ENCODE measurements around the gene GRID1.

GRID1 gene

GRCh38 chr10:85888004-85888403, 478.6 kb downstream of the GRID1 start:
- no peak for TF ChIP-seq FOXP2 (optimal IDR thresholded peaks at IDR 0.05; ENCODE audit: control extremely low read depth, extremely low read length, insufficient read depth)
- no peak for TF ChIP-seq EZH2 (IDR thresholded peaks at IDR 0.05)
- TF ChIP-seq POLR2AphosphoS5 (IDR thresholded peaks at IDR 0.05; ENCODE audit: borderline replicate concordance, low read depth, low read length) = no peak
- Histone ChIP-seq H3K9me3 (ENCODE audit: low read depth, low read length) (no peaks in the 10 kb centered on the region), H3K36me3 (ENCODE audit: insufficient read depth, low read length) (no peaks in the 10 kb centered on the region), H3K9ac (ENCODE audit: insufficient read length) (no peak overlapping the region), H3K27ac (no peak overlapping the region), H3K4me3 (no peak overlapping the region)
- DNase-seq (ENCODE audit: low read depth, low spot score) = no peak

GRCh38 chr10:85874208-85874607, 492.4 kb downstream of the GRID1 start:
- Histone ChIP-seq H3K9me3 (ENCODE audit: low read depth, low read length) (no peaks in the 10 kb centered on the region), H3K4me3 (no peak overlapping the region), H3K36me3 (ENCODE audit: insufficient read depth, low read length) (no peaks in the 10 kb centered on the region), H3K9ac (ENCODE audit: insufficient read length) (no peak overlapping the region), H3K27ac (no peak overlapping the region)
- TF ChIP-seq POLR2AphosphoS5 (IDR thresholded peaks at IDR 0.05; ENCODE audit: borderline replicate concordance, low read depth, low read length) (no peak), EZH2 (IDR thresholded peaks at IDR 0.05) (no peak), FOXP2 (optimal IDR thresholded peaks at IDR 0.05; ENCODE audit: control extremely low read depth, extremely low read length, insufficient read depth) (no peak)
- no peak for DNase-seq (ENCODE audit: low read depth, low spot score)

DNA sequence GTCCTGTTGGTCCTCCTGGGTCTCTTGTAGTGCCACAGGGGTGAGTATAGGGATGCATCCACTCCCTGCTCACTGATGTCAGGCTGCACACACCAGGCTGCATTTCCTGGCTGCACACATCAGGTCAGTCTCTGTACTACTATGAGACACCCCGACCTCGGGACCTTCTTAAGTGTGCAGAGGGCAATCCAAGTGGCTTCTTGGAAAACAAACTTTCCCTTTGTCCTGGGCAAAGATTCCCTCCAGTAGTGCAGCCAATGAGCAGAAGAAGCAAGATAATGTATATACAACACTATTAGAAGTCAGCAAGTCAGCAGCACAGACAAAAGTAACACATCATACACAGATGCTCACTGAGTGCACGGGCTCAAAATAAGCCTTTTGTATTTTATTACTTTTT, 493.5 kb downstream of the GRID1 start:
- Histone ChIP-seq H3K27ac (no peak overlapping the region), H3K9ac (ENCODE audit: insufficient read length) (no peak overlapping the region), H3K9me3 (ENCODE audit: low read depth, low read length) (no peaks in the 10 kb centered on the region), H3K4me3 (no peak overlapping the region), H3K36me3 (ENCODE audit: insufficient read depth, low read length) (no peaks in the 10 kb centered on the region)
- DNase-seq (ENCODE audit: low read depth, low spot score) = no peak
- TF ChIP-seq POLR2AphosphoS5 (IDR thresholded peaks at IDR 0.05; ENCODE audit: borderline replicate concordance, low read depth, low read length) (no peak), FOXP2 (optimal IDR thresholded peaks at IDR 0.05; ENCODE audit: control extremely low read depth, extremely low read length, insufficient read depth) (no peak)

DNA sequence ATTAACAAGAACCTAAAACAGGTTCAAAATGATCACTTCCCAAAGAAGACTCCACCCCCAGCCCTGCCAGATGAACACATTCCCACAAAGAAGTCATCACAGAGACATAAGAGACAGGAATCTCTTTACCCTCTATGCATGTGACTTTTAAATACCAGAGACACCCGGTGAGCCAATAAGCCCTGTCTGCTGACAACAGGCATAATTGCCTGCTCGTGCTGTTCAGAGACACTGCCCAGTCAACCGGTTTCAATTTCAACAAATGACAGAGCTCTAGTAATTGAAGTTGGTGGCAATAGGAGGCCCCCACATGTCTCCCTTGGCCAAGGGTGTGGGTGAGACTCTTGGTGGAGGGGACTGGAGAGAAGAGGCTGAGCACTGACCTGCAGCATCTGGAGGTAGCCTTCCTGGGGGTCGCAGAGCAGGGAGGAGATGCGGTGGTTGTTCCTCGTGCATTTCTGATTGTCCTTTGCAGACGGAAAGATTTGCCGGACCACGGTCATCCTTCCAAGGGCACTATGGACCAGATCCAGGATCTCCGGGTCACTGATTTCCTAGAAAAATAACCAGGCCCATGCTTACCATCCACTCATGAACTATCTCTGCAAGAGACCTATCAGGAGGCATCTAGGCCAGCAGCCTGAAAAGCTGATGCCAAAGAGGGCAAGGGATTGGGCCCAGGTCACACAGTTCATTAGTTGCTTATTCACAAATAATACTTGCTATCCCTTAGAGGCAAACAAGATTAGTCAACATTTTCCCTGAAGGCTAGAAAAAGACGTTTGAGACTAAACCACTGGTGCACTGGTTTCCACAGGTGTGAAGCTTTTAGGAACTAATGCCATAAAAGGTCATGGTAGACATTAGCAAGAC, 497.7 kb downstream of the GRID1 start:
- Histone ChIP-seq H3K27ac (no peak overlapping the region), H3K9me3 (ENCODE audit: low read depth, low read length) (no peaks in the 10 kb centered on the region), H3K4me3 (no peak overlapping the region), H3K9ac (ENCODE audit: insufficient read length) (no peak overlapping the region), H3K36me3 (ENCODE audit: insufficient read depth, low read length) (no peaks in the 10 kb centered on the region)
- TF ChIP-seq FOXP2 (optimal IDR thresholded peaks at IDR 0.05; ENCODE audit: control extremely low read depth, extremely low read length, insufficient read depth) (no peak), EZH2 (IDR thresholded peaks at IDR 0.05) (no peak), POLR2AphosphoS5 (IDR thresholded peaks at IDR 0.05; ENCODE audit: borderline replicate concordance, low read depth, low read length) (no peak)
- no peak for DNase-seq (ENCODE audit: low read depth, low spot score)

DNA sequence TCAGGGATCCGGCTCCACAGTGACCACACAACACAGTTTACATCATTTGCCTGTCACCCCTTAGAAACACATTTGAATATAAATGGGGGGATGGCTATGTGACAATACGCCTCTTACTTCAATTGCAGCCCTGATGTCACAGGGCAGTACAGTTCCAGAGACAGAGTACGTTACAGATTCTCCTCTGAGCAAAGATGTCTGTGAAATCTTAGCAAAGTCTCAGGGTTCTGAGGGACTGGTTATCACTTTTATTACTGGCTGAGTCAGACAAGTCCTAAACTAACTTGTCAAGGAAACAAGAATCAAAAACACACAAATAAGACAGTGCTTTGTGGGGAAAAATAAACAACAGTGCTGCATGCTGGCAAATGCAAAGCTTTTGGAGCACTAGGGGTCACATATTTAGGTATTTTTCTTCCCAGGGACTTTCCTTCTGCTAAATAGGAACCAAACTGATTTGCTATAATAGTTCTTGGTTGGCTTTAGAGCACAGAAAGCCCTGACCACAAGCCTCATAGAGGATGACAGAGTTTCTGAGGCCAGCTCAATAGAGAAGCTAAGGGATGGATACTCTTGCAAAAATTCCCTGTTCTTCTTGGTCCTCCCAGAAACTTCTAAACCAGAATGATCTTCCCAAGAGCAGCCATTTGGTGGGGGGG, 501.6 kb downstream of the GRID1 start:
- DNase-seq (ENCODE audit: low read depth, low spot score) = no peak
- no peak overlapping the region for H3K27ac ChIP-seq
- no peaks in the 10 kb centered on the region for H3K36me3 ChIP-seq (ENCODE audit: insufficient read depth, low read length)
- no peak for TF ChIP-seq FOXP2 (optimal IDR thresholded peaks at IDR 0.05; ENCODE audit: control extremely low read depth, extremely low read length, insufficient read depth)
- no peak for TF ChIP-seq EZH2 (IDR thresholded peaks at IDR 0.05)
- no peak for TF ChIP-seq POLR2AphosphoS5 (IDR thresholded peaks at IDR 0.05; ENCODE audit: borderline replicate concordance, low read depth, low read length)
- H3K9me3 ChIP-seq (ENCODE audit: low read depth, low read length) = no peaks in the 10 kb centered on the region
- no peak overlapping the region for H3K4me3 ChIP-seq
- no peak overlapping the region for H3K9ac ChIP-seq (ENCODE audit: insufficient read length)

DNA sequence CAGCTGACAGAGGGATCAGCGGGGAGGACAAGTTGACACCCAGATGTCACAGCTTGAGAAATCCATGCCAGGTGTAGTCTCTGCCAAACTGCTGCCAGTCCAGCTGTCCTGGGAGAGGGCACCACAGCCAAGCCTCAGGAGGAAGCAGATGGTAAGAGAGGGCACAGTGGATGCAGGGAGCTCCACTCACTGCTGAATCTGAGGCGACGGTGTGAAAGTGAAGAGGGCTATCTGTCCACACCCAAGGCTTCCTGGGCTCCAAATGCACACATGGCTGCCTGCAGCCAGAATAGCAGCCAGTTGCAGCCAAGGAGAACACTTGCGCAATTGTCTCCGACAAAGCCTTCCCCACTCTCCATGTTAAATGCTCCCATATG, 502.4 kb downstream of the GRID1 start:
- Histone ChIP-seq H3K9me3 (ENCODE audit: low read depth, low read length) (no peaks in the 10 kb centered on the region), H3K9ac (ENCODE audit: insufficient read length) (no peak overlapping the region), H3K36me3 (ENCODE audit: insufficient read depth, low read length) (no peaks in the 10 kb centered on the region), H3K27ac (no peak overlapping the region), H3K4me3 (no peak overlapping the region)
- no peak for DNase-seq (ENCODE audit: low read depth, low spot score)
- TF ChIP-seq EZH2 (IDR thresholded peaks at IDR 0.05) (no peak), FOXP2 (optimal IDR thresholded peaks at IDR 0.05; ENCODE audit: control extremely low read depth, extremely low read length, insufficient read depth) (no peak), POLR2AphosphoS5 (IDR thresholded peaks at IDR 0.05; ENCODE audit: borderline replicate concordance, low read depth, low read length) (no peak)

DNA sequence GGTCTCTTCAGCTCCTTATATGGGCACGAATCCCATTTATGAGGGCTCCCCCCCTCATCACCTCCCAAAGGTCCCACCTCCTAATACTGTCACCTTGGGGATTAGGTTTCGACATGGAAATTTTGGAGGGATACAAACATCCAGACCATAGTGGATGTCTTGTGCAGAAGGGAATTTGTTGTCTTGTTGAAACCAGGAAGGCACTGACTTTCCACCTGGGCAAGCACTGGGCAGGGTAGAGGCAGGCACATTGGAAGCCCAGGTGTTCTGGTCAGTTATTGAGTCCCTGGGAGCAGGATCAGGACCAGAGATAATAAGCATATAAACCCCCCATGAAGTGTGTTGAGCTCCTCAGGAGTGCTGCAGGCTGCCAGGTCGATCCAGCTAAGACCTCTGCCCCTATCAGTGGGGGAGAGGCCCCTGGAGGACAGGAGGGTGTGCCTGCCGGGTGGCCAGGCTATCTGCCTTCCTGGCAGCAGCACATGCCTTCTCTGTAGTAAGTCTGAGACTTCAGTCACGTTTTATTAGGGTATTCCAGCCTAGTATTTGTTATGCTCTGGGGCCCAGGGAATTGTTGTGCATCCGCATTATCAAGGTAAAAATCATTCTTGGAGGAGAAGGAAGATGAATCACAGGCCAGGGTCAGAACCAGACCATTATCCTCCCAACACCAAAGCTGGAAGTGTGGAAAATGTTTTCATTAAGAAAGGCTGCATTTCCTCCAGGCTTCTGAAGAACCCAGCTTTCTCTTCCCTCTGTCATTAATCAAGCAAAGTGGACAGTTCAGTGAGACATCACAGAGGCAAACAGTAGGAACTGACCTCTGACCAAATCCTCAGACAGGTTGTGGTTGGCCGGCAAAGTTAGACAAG, 503.1 kb downstream of the GRID1 start:
- DNase-seq (ENCODE audit: low read depth, low spot score) = no peak
- TF ChIP-seq EZH2 (IDR thresholded peaks at IDR 0.05) = no peak
- TF ChIP-seq POLR2AphosphoS5 (IDR thresholded peaks at IDR 0.05; ENCODE audit: borderline replicate concordance, low read depth, low read length) = no peak
- no peak for TF ChIP-seq FOXP2 (optimal IDR thresholded peaks at IDR 0.05; ENCODE audit: control extremely low read depth, extremely low read length, insufficient read depth)
- H3K27ac ChIP-seq = no peak overlapping the region
- H3K9me3 ChIP-seq (ENCODE audit: low read depth, low read length) = no peaks in the 10 kb centered on the region
- H3K4me3 ChIP-seq = no peak overlapping the region
- no peak overlapping the region for H3K9ac ChIP-seq (ENCODE audit: insufficient read length)
- H3K36me3 ChIP-seq (ENCODE audit: insufficient read depth, low read length) = no peaks in the 10 kb centered on the region

DNA sequence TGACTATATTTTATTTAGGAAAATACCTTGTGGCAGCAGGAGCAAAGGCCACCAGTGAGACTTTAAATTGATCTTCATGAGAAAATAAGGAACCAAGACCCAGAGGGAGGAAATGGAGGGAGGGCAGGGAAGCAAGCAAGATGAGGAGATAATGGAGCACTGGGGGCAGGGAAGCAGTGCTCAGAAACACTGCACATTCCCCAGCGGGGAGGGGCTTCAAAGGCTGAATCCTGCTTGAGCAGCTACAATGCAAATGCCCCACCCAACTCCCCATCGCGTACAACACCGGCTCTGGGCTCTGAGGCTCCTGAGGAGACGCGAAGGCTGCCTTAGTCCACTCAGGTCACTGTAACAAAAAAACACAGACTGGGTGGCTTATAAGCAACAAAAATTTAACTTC, 503.8 kb downstream of the GRID1 start:
- H3K9me3 ChIP-seq (ENCODE audit: low read depth, low read length) = no peaks in the 10 kb centered on the region
- no peak overlapping the region for H3K4me3 ChIP-seq
- no peak overlapping the region for H3K9ac ChIP-seq (ENCODE audit: insufficient read length)
- no peak for DNase-seq (ENCODE audit: low read depth, low spot score)
- no peak for TF ChIP-seq EZH2 (IDR thresholded peaks at IDR 0.05)
- TF ChIP-seq POLR2AphosphoS5 (IDR thresholded peaks at IDR 0.05; ENCODE audit: borderline replicate concordance, low read depth, low read length) = no peak
- TF ChIP-seq FOXP2 (optimal IDR thresholded peaks at IDR 0.05; ENCODE audit: control extremely low read depth, extremely low read length, insufficient read depth) = no peak
- H3K27ac ChIP-seq = no peak overlapping the region
- H3K36me3 ChIP-seq (ENCODE audit: insufficient read depth, low read length) = no peaks in the 10 kb centered on the region
